ENCODE data around the gene FREM2.

FREM2 gene

DNA sequence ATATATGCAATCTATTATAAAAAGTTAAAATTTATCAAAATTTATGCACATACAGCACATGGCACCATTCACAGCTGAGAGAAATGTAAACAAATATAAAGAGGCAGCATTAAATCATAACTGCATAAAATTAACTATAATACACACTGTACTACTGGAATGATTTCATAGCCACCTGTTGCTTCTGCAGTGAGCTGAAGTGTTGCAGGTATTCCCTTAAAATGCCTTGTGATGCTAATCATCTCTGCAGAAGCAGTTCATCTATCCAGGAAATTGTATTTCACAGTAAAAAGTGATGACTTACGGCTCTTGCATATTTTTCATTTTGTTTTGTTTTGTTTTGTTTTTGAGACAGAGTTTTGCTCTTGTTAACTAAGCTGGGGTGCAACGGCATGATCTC lies 221.7 kb downstream of the FREM2 start:
- DNase-seq, result no peak

DNA sequence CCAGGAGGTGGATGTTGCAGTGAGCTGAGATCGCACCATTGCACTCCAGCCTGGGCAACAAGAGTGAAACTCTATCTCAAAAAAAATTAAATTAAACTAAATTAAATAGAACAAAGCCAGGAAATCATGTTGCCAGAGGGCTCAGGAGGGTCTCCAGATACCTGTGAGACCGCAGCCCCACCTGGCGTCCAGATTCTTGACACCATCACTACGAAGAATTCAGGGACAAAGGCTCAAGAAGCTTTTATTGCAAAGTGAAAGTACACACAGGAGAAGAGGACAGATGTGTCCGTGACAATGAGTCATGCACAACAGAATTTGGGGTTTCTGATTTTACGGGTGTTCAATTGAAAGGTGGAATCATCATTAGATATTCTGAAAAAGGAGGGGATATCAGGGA lies 227.2 kb downstream of the FREM2 start:
- no peak for DNase-seq

DNA sequence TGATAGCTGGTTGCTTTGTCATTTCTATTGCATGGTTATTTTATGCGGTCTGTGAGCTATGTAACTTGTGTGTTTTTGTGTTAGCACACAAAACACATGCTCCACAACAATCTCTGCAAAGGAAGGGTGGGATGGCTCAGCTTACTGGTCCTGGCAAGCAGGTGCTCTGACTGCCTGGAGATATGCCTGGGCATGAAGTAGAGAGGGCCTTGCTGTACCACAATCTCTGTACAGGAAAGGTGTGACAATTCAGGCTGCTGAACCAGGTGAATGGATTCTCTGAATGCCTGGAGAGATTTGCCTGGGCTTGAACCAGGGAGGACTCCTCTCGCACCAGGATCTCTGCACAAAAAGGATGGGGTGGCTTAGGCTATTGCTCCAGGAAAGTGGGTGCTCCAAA lies 234.2 kb downstream of the FREM2 start:
- DNase-seq, result no peak

GRCh38 chr13:38922170-38922569 lies 235.3 kb downstream of the FREM2 start:
- no peak for DNase-seq

DNA sequence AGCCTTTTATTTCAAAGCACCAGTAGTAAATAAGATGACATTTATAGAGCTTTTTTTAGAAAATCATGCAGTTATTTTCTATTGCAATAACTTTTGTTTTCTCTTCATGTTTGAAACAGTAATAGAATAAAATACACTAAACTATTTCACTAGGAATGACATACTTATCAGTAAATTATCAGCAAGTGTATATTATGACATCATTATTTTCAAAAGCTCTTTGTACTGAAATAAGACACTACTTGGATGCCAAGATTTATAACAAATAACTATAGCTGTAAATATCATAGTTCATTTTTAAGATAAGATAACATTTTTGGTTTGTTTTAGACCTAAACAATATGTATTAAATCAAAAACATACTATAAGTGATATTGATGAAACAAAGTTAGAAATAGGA lies 246.9 kb downstream of the FREM2 start:
- DNase-seq, result no peak

Data from stimulated activated CD4-positive, alpha-beta T cell treated with anti-CD3 and anti-CD28 coated beads, Interleukin-2, amount 100 ng/mL, for 48 hours (primary cell).